ENCODE results near the gene OLFM4.

- TF ChIP-seq CTCF (IDR thresholded peaks at IDR 0.05) (no peak), REST (IDR thresholded peaks at IDR 0.05; ENCODE audit: insufficient read depth in 1 of 2, low read depth in 2 of 2, low read length in 1 of 2) (no peak), POLR2AphosphoS5 (IDR thresholded peaks at IDR 0.05; ENCODE audit: low read depth, low read length) (no peak), SIN3A (IDR thresholded peaks at IDR 0.05; ENCODE audit: borderline replicate concordance, insufficient read depth, low read depth, low read length) (no peak)
These were observed 71.9 kb downstream of the OLFM4 start for GRCh38 chr13:53100394-53101063.
